Measurements from ENCODE around the gene MAB21L2. TPM values are rescaled to one million over a fixed set of nuclear protein-coding genes. Genes with fewer than 3 reads are reported as not detected.

Gene MAB21L2
- total RNA-seq, 1 experiment from 2014 or later = not detected

GRCh38 chr4:150598909-150599308 lies 17.0 kb downstream of the MAB21L2 start:
- Histone ChIP-seq H3K36me3 (ENCODE audit: low read depth) (no peaks in the 10 kb centered on the region), H3F3A (ENCODE audit: insufficient read depth, low read depth) (no peaks in the 10 kb centered on the region), H3K79me2 (ENCODE audit: low read depth) (no peaks in the 10 kb centered on the region), H2AFZ (no peak overlapping the region), H3K4me3 (no peak overlapping the region), H3K4me1 (replicated peaks; ENCODE audit: insufficient read depth) (no peaks in the 10 kb centered on the region), H3K27me3 (ENCODE audit: insufficient read depth, low read depth) (no peaks in the 10 kb centered on the region), H3K27ac (no peak overlapping the region), H3K4me2 (no peak overlapping the region), H4K20me1 (ENCODE audit: insufficient read depth) (no peaks in the 10 kb centered on the region), H3K9me3 (ENCODE audit: insufficient read depth, low read depth) (no peaks in the 10 kb centered on the region), H3K9me2 (ENCODE audit: insufficient read depth) (no peaks in the 10 kb centered on the region)
- POLR2A ChIA-PET (ENCODE audit: unreplicated experiment) = interaction anchor here (0.5 kb wide), 1 partner anchor 133 kb away, joined by 3 read pairs; no protein-coding TSS in a partner anchor
- CTCF ChIA-PET = no interaction called here
- no peak for DNase-seq
- BruUV-seq (replicated peaks) = no TSS peak
- TF ChIP-seq CTCF (conservative IDR thresholded peaks at IDR 0.05) = no peak
- intact Hi-C loops (cut with micrococcal nuclease; ENCODE audit: unreplicated experiment) = no loop called here

GRCh38 chr4:150599547-150599946 lies 17.6 kb downstream of the MAB21L2 start:
- intact Hi-C loops (cut with micrococcal nuclease; ENCODE audit: unreplicated experiment) = no loop called here
- Histone ChIP-seq H3K9me2 (ENCODE audit: insufficient read depth) (no peaks in the 10 kb centered on the region), H3K4me1 (replicated peaks; ENCODE audit: insufficient read depth) (no peaks in the 10 kb centered on the region), H4K20me1 (ENCODE audit: insufficient read depth) (no peaks in the 10 kb centered on the region), H3K27me3 (ENCODE audit: insufficient read depth, low read depth) (no peaks in the 10 kb centered on the region), H2AFZ (no peak overlapping the region), H3K79me2 (ENCODE audit: low read depth) (no peaks in the 10 kb centered on the region), H3K9me3 (ENCODE audit: insufficient read depth, low read depth) (no peaks in the 10 kb centered on the region), H3K4me2 (no peak overlapping the region), H3K27ac (no peak overlapping the region), H3F3A (ENCODE audit: insufficient read depth, low read depth) (no peaks in the 10 kb centered on the region), H3K4me3 (no peak overlapping the region), H3K36me3 (ENCODE audit: low read depth) (no peaks in the 10 kb centered on the region)
- no peak for TF ChIP-seq EZH2 (IDR thresholded peaks at IDR 0.05; ENCODE audit: low read depth)
- TF ChIP-seq CTCF (conservative IDR thresholded peaks at IDR 0.05) = no peak
- no peak for DNase-seq
- ChIA-PET POLR2A (ENCODE audit: unreplicated experiment) (no interaction called here), CTCF (no interaction called here)
- no TSS peak for BruUV-seq (replicated peaks)

GRCh38 chr4:150600812-150601445 lies 19.0 kb downstream of the MAB21L2 start:
- H3K9me3 ChIP-seq (ENCODE audit: insufficient read depth, low read depth) = no peaks in the 10 kb centered on the region
- no peaks in the 10 kb centered on the region for H3F3A ChIP-seq (ENCODE audit: insufficient read depth, low read depth)
- no peaks in the 10 kb centered on the region for H3K36me3 ChIP-seq (ENCODE audit: low read depth)
- H4K20me1 ChIP-seq (ENCODE audit: insufficient read depth) = no peaks in the 10 kb centered on the region
- no peaks in the 10 kb centered on the region for H3K9me2 ChIP-seq (ENCODE audit: insufficient read depth)
- no peaks in the 10 kb centered on the region for H3K4me1 ChIP-seq (replicated peaks; ENCODE audit: insufficient read depth)
- TF ChIP-seq CTCF (conservative IDR thresholded peaks at IDR 0.05) = no peak
- TF ChIP-seq EZH2 (IDR thresholded peaks at IDR 0.05; ENCODE audit: low read depth) = no peak
- intact Hi-C loops (cut with micrococcal nuclease; ENCODE audit: unreplicated experiment) = no loop called here
- ChIA-PET CTCF (no interaction called here), POLR2A (ENCODE audit: unreplicated experiment) (no interaction called here)
- no peak overlapping the region for H3K4me2 ChIP-seq
- no peak for DNase-seq
- no TSS peak for BruUV-seq (replicated peaks)
- no peaks in the 10 kb centered on the region for H3K27me3 ChIP-seq (ENCODE audit: insufficient read depth, low read depth)
- H3K79me2 ChIP-seq (ENCODE audit: low read depth) = no peaks in the 10 kb centered on the region
- no peak overlapping the region for H2AFZ ChIP-seq
- no peak overlapping the region for H3K4me3 ChIP-seq
- H3K27ac ChIP-seq = no peak overlapping the region

All from PC-9 (cell line).